Osteocyte (in vitro differentiated cells): Measurements from ENCODE around the gene SEMA4C. TPM values are rescaled to one million over a fixed set of nuclear protein-coding genes. Genes with fewer than 3 reads are reported as not detected.
"Not testable (repeated sequence)": the region's sequence is repeated elsewhere in the genome, so short reads cannot be mapped to it uniquely, and the experiment has no call there.

Experiments
- DNase-seq: peaks from one replicate; pipeline ENCODE4 v3.0.0; 2021; ENCODE audit warnings: mixed read lengths; ENCODE audit not compliant: unreplicated experiment; ENCODE audit errors: extremely low spot score
- H3K27ac Mint-ChIP-seq: one replicate; pipeline ENCODE4 v1.8.0; 2021; ENCODE audit warnings: mild to moderate bottlenecking, mixed read lengths; ENCODE audit not compliant: unreplicated experiment
- H3K27me3 Mint-ChIP-seq: one replicate; pipeline ENCODE4 v1.8.0; 2021; ENCODE audit warnings: mixed read lengths; ENCODE audit not compliant: unreplicated experiment
- H3K36me3 Mint-ChIP-seq: one replicate; pipeline ENCODE4 v1.8.0; 2021; ENCODE audit warnings: mixed read lengths; ENCODE audit not compliant: unreplicated experiment
- H3K4me1 Mint-ChIP-seq: one replicate; pipeline ENCODE4 v1.8.0; 2021; ENCODE audit warnings: mixed read lengths; ENCODE audit not compliant: unreplicated experiment
- H3K4me3 Mint-ChIP-seq: one replicate; pipeline ENCODE4 v1.8.0; 2021; ENCODE audit warnings: mild to moderate bottlenecking, moderate library complexity, mixed read lengths; ENCODE audit not compliant: unreplicated experiment
- H3K9me3 Mint-ChIP-seq: one replicate; pipeline ENCODE4 v1.8.0; 2021; ENCODE audit warnings: mixed read lengths; ENCODE audit not compliant: unreplicated experiment
- CTCF ChIP-seq: fragments of 200-600 bp; sonication (generic); IDR thresholded peaks from 2 replicates; pipeline ENCODE4 v1.5.0; 2021; ENCODE audit warnings: antibody characterized with exemption, mild to moderate bottlenecking, moderate library complexity
- total RNA-seq: library from RNA; stranded (reverse); gene quantifications from 2 replicates; pipeline ENCODE4 v1.2.1, GENCODE V29; 2021

Gene SEMA4C
- total RNA-seq, 1 donor from 2014 or later, result 33.8 TPM

GRCh38 chr2:96863575-96864342 is 6.1 kb downstream of the SEMA4C start:
- Mint-ChIP-seq H3K27me3 (no peaks in the 10 kb centered on the region), H3K9me3 (no peaks in the 10 kb centered on the region), H3K4me3 (no peak overlapping the region), H3K36me3 (peaks cover 17% of the 10 kb centered on the region), H3K4me1 (peaks cover 35% of the 10 kb centered on the region), H3K27ac (no peak overlapping the region)
- no peak for TF ChIP-seq CTCF
- no peak for DNase-seq

DNA sequence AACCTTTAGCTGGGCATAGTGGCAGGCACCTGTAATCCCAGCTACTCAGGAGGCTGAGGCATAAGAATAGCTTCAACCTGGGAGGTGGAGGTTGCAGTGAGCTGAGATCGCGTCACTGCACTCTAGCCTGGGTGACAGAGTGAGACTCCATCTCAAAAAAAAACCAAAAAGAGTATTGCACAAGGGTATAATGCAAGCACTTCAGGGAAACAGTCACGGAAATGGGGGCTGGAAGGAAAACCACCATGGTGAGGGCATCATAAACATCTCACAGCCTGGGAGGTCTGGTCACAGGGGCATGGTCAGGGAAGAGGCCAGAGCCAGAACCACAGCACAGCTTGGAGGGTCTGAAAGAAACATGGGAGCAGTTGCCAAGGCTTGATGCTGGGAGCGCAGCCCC is 6.8 kb downstream of the SEMA4C start:
- H3K27me3 Mint-ChIP-seq, H3K9me3 Mint-ChIP-seq, H3K4me3 Mint-ChIP-seq, H3K27ac Mint-ChIP-seq, DNase-seq: not testable (repeated sequence)
- Mint-ChIP-seq H3K4me1 (peaks cover 39% of the 10 kb centered on the region), H3K36me3 (peaks cover 17% of the 10 kb centered on the region)

GRCh38 chr2:96861074-96861473 is 8.8 kb downstream of the SEMA4C start:
- H3K4me1 Mint-ChIP-seq, result peaks cover 35% of the 10 kb centered on the region
- H3K27me3 Mint-ChIP-seq, result no peaks in the 10 kb centered on the region
- no peak overlapping the region for H3K27ac Mint-ChIP-seq
- no peak for TF ChIP-seq CTCF
- H3K36me3 Mint-ChIP-seq, result peaks cover 14% of the 10 kb centered on the region
- DNase-seq, result no peak
- no peak overlapping the region for H3K4me3 Mint-ChIP-seq
- no peaks in the 10 kb centered on the region for H3K9me3 Mint-ChIP-seq

- TF ChIP-seq CTCF, result no peak
- H3K27me3 Mint-ChIP-seq, result no peaks in the 10 kb centered on the region
- peaks cover 32% of the 10 kb centered on the region for H3K4me1 Mint-ChIP-seq
- no peak overlapping the region for H3K27ac Mint-ChIP-seq
- H3K4me3 Mint-ChIP-seq, result no peak overlapping the region
- peaks cover 9% of the 10 kb centered on the region for H3K36me3 Mint-ChIP-seq
- H3K9me3 Mint-ChIP-seq, result no peaks in the 10 kb centered on the region
- DNase-seq, result no peak
Observed at GRCh38 chr2:96860065-96861029, 9.5 kb downstream of the SEMA4C start.

GRCh38 chr2:96859681-96860064 is 10.2 kb downstream of the SEMA4C start:
- Mint-ChIP-seq H3K36me3 (peaks cover 9% of the 10 kb centered on the region), H3K27ac (peak overlapping the region; percentile 82), H3K4me1 (peaks cover 35% of the 10 kb centered on the region), H3K27me3 (no peaks in the 10 kb centered on the region), H3K9me3 (no peaks in the 10 kb centered on the region), H3K4me3 (no peak overlapping the region)
- TF ChIP-seq CTCF, result no peak
- DNase-seq, result no peak
